ENCODE data around the gene BIRC5.
"Not testable (repeated sequence)": the region's sequence is repeated elsewhere in the genome, so short reads cannot be mapped to it uniquely, and the experiment has no call there.

Gene BIRC5

GRCh38 chr17:78214016-78214705 is at the start of gene BIRC5:
Gene BIRC5, plus strand, starts transcription at chr17:78214253. Its CDS starts 64 bp downstream, at chr17:78214317.
- peak; percentile 83 for DNase-seq

- DNase-seq = no peak
Observed at GRCh38 chr17:78164748-78165607, 49.1 kb upstream of the BIRC5 start.

GRCh38 chr17:78166416-78166815 is 47.6 kb upstream of the BIRC5 start:
- DNase-seq = no peak

GRCh38 chr17:78168242-78168902 is 45.7 kb upstream of the BIRC5 start, which contains the start of gene SYNGR2:
Gene SYNGR2, plus strand, starts transcription at chr17:78168581. Its CDS starts 36 bp downstream, at chr17:78168617.
- DNase-seq = peak; percentile 62

- peak; percentile 56 for DNase-seq
Observed at GRCh38 chr17:78168903-78169793, 44.9 kb upstream of the BIRC5 start.

- no peak for DNase-seq
Observed at GRCh38 chr17:78170692-78171590, 43.1 kb upstream of the BIRC5 start.

- not testable (repeated sequence) for DNase-seq
Observed at GRCh38 chr17:78171591-78172248, 42.3 kb upstream of the BIRC5 start.

GRCh38 chr17:78172249-78173051 is 41.6 kb upstream of the BIRC5 start:
- peak; percentile 37 for DNase-seq

GRCh38 chr17:78173097-78173715 is 40.8 kb upstream of the BIRC5 start:
- no peak for DNase-seq

GRCh38 chr17:78174346-78174869 is 39.6 kb upstream of the BIRC5 start:
- DNase-seq = peak; percentile 81

GRCh38 chr17:78174870-78175642 is 39.0 kb upstream of the BIRC5 start:
- peak; percentile 86 for DNase-seq

- DNase-seq = no peak
Observed at GRCh38 chr17:78175643-78175981, 38.4 kb upstream of the BIRC5 start.

GRCh38 chr17:78176548-78177025 is 37.5 kb upstream of the BIRC5 start:
- no peak for DNase-seq

GRCh38 chr17:78179372-78179771 is 34.7 kb upstream of the BIRC5 start:
- DNase-seq = no peak

GRCh38 chr17:78180083-78180482 is 34.0 kb upstream of the BIRC5 start:
- no peak for DNase-seq

GRCh38 chr17:78180508-78180907 is 33.5 kb upstream of the BIRC5 start:
- no peak for DNase-seq

GRCh38 chr17:78182504-78182903 is 31.5 kb upstream of the BIRC5 start:
- no peak for DNase-seq

- DNase-seq = no peak
Observed at GRCh38 chr17:78183916-78184315, 30.1 kb upstream of the BIRC5 start.

All from NCI-H2029 (cell line).